Mucosa of descending colon (tissue), 3 donors: ENCODE results near the gene SLF2. TPM values are rescaled to one million over a fixed set of nuclear protein-coding genes. Genes with fewer than 3 reads are reported as not detected.

Experiments used
- ATAC-seq: fragments of 200-7000 bp; cut with Tn5 transposase; one replicate; pipeline ENCODE4 v1.9.1; 2020; ENCODE audit warnings: mild to moderate bottlenecking, moderate library complexity
- DNase-seq, 3 donors: peaks; one replicate each; pipeline ENCODE4 v3.0.0-alpha.2; 2020
- H3K36me3 ChIP-seq: fragments of 200-600 bp; one replicate; pipeline ENCODE4 v1.8.0; 2021; ENCODE audit warnings: low read depth, mild to moderate bottlenecking
- H3K4me1 ChIP-seq: fragments of 200-600 bp; one replicate; pipeline ENCODE4 v1.8.0; 2021; ENCODE audit warnings: low read depth, mild to moderate bottlenecking
- H3K4me3 ChIP-seq: fragments of 200-600 bp; one replicate; pipeline ENCODE4 v1.8.0; 2021; ENCODE audit warnings: mild to moderate bottlenecking
- H3K9me3 ChIP-seq: fragments of 200-600 bp; one replicate; pipeline ENCODE4 v1.8.0; 2021; ENCODE audit warnings: mild to moderate bottlenecking
- intact Hi-C, 2 donors: fragments of 100-400 bp; cut with DNase I in 1 of 2; cut with micrococcal nuclease in 1 of 2; formaldehyde crosslinking; loops; one replicate each; pipeline versions ENCODE4 v1.11.0 to v1.11.1; 2022; cut with DNase I, micrococcal nuclease
- microRNA-seq: library from miRNA; unstranded; fragments of <30 nt; microRNA quantifications from one replicate; pipeline ENCODE4, GENCODE V29; 2019
- total RNA-seq, 3 donors: library from RNA; stranded (reverse); fragmentation: NEBNext Ultra II Directional in 2 of 3; extraction: Animal tissue kit (Norgen Biotek cat#: 25700) in 2 of 3; gene quantifications; one replicate each; pipeline versions ENCODE4 v1.2.1 to v1.2.4, GENCODE V29; 2021 to 2023
- TF ChIP-seq, protein P1 (sequence below): fragments of 200-600 bp; IDR thresholded peaks from one replicate; pipeline ENCODE4 v1.8.0; 2022; ENCODE audit warnings: antibody characterized with exemption, mild to moderate bottlenecking
- donor health status: DM: no; HTN: no; CAD: no; lungs with moderate emphysema.
- donor health status: DM: no; HTN: no; CAD: no.
- donor health status: DM: no; HTN: yes; CAD: no.

Gene SLF2
- total RNA-seq, 3 donors from 2014 or later, result 23.0 to 31.1 (median 27.5) TPM

DNA sequence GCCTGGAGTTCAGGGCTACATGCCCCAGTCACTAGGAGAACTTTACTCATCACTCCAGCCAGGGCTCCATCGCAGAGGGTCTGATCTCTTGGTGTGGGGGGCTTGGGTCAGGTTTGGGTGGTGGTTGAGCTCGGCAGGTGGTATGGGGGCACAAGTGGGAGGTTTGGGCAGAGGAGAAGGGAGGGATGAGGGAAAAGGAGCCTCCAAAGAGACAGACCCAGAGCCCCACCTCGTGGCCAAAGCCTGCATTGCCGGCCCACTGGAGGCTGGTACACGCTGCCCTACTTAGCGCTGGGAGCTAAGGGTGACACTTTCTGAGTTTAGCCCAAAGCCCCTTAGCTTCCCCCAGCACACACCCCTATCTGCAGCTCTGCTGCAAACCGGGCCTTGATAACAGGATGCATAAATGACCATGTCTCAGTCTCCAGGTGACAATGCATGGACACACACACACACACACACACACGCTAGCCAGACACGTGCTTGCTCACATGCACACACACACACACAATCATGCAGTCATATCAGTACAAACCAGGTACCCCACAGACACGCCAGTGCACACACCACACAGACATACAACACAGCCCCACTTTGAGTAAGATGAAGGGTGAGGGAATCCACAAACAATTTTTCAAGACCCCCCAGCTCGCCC is 101.6 kb downstream of the SLF2 start:
- TF ChIP-seq, protein P1, sequence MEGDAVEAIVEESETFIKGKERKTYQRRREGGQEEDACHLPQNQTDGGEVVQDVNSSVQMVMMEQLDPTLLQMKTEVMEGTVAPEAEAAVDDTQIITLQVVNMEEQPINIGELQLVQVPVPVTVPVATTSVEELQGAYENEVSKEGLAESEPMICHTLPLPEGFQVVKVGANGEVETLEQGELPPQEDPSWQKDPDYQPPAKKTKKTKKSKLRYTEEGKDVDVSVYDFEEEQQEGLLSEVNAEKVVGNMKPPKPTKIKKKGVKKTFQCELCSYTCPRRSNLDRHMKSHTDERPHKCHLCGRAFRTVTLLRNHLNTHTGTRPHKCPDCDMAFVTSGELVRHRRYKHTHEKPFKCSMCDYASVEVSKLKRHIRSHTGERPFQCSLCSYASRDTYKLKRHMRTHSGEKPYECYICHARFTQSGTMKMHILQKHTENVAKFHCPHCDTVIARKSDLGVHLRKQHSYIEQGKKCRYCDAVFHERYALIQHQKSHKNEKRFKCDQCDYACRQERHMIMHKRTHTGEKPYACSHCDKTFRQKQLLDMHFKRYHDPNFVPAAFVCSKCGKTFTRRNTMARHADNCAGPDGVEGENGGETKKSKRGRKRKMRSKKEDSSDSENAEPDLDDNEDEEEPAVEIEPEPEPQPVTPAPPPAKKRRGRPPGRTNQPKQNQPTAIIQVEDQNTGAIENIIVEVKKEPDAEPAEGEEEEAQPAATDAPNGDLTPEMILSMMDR, result peak; percentile 81

More for the DNA sequence above, 101.6 kb downstream of the SLF2 start:
- Histone ChIP-seq H3K4me3 (no peak overlapping the region), H3K36me3 (no peaks in the 10 kb centered on the region), H3K4me1 (peaks cover 14% of the 10 kb centered on the region), H3K9me3 (no peaks in the 10 kb centered on the region)
- DNase-seq (peak in 2 of 3 donors; percentile 91 to 96), ATAC-seq (peak; percentile 80)
- intact Hi-C loops, result no loop called here

Small RNA genes within 50 kb of the gene (microRNA-seq; reads per million reads assigned to microRNA genes)
- not detected for gene MIR608

Other genes with a start within 250 kb of the SLF2 start
- not detected for gene PAX2, start 167.4 kb upstream of the SLF2 start, total RNA-seq
- gene SEMA4G, start 56.5 kb downstream of the SLF2 start, total RNA-seq, result 100 to 1,000 TPM in 1 of 3 donors, 10 to 100 TPM in 2; 68.5 to 176 (median 91.9) TPM
- 10 to 100 TPM; 61.3 to 82.3 (median 71.4) TPM for gene MRPL43, start 74.5 kb downstream of the SLF2 start, total RNA-seq
- 1 to 10 TPM; 6.0 to 7.8 (median 7.0) TPM for gene TWNK, start 74.6 kb downstream of the SLF2 start, total RNA-seq
- gene LZTS2, start 86.8 kb downstream of the SLF2 start, total RNA-seq, result 10 to 100 TPM; 26.0 to 82.1 (median 31.5) TPM
- under 1 TPM in 2 of 3 donors, not detected in 1; 0.28 to 0.43 TPM for gene PDZD7, start 118.2 kb downstream of the SLF2 start, total RNA-seq
- 10 to 100 TPM in 2 of 3 donors, 1 to 10 TPM in 1; 8.7 to 28.7 (median 28.0) TPM for gene SFXN3, start 118.3 kb downstream of the SLF2 start, total RNA-seq
- 10 to 100 TPM in 2 of 3 donors, 1 to 10 TPM in 1; 8.5 to 20.0 (median 16.7) TPM for gene KAZALD1, start 149.0 kb downstream of the SLF2 start, total RNA-seq
- gene TLX1, start 218.3 kb downstream of the SLF2 start, total RNA-seq, result 1 to 10 TPM in 1 of 3 donors, under 1 TPM in 1, not detected in 1; 0.93 to 1.0 TPM